ENCODE results near the gene AGPAT1.
"Not testable (repeated sequence)": the region's sequence is repeated elsewhere in the genome, so short reads cannot be mapped to it uniquely, and the experiment has no call there.

AGPAT1 gene

GRCh38 chr6:32200711-32201475 lies 25.0 kb upstream of the AGPAT1 start:
- TF ChIP-seq POU2F2 (IDR thresholded peaks at IDR 0.05; ENCODE audit: low read depth, low read length), result no peak
- no peak for TF ChIP-seq TAF1 (IDR thresholded peaks at IDR 0.05; ENCODE audit: low read depth, low read length)
- no peak for TF ChIP-seq SPI1 (IDR thresholded peaks at IDR 0.05; ENCODE audit: low read depth, low read length)
- TF ChIP-seq POLR2AphosphoS5 (IDR thresholded peaks at IDR 0.05; ENCODE audit: low read depth, low read length), result no peak
- TF ChIP-seq POLR2A (IDR thresholded peaks at IDR 0.05; ENCODE audit: low read depth, low read length), result no peak
- no peak for TF ChIP-seq PAX5 (IDR thresholded peaks at IDR 0.05; ENCODE audit: insufficient read depth, low read length, severe bottlenecking)
- DNase-seq (ENCODE audit: insufficient read length, low spot score) (no peak), FAIRE-seq (no peak)

GRCh38 chr6:32198866-32199265 lies 23.0 kb upstream of the AGPAT1 start:
- no peak for FAIRE-seq
- no peak for TF ChIP-seq PAX5 (IDR thresholded peaks at IDR 0.05; ENCODE audit: insufficient read depth, low read length, severe bottlenecking)
- no peak for TF ChIP-seq SPI1 (IDR thresholded peaks at IDR 0.05; ENCODE audit: low read depth, low read length)
- no peak for TF ChIP-seq TAF1 (IDR thresholded peaks at IDR 0.05; ENCODE audit: low read depth, low read length)
- no peak for TF ChIP-seq POLR2A (IDR thresholded peaks at IDR 0.05; ENCODE audit: low read depth, low read length)
- TF ChIP-seq POLR2AphosphoS5 (IDR thresholded peaks at IDR 0.05; ENCODE audit: low read depth, low read length), result no peak
- no peak for TF ChIP-seq POU2F2 (IDR thresholded peaks at IDR 0.05; ENCODE audit: low read depth, low read length)
- DNase-seq (ENCODE audit: insufficient read length, low spot score), result no peak

GRCh38 chr6:32198345-32198696 lies 22.4 kb upstream of the AGPAT1 start:
- DNase-seq (ENCODE audit: insufficient read length, low spot score) (no peak), FAIRE-seq (no peak)
- TF ChIP-seq TAF1 (IDR thresholded peaks at IDR 0.05; ENCODE audit: low read depth, low read length) (no peak), PAX5 (IDR thresholded peaks at IDR 0.05; ENCODE audit: insufficient read depth, low read length, severe bottlenecking) (no peak), POU2F2 (IDR thresholded peaks at IDR 0.05; ENCODE audit: low read depth, low read length) (no peak), POLR2A (IDR thresholded peaks at IDR 0.05; ENCODE audit: low read depth, low read length) (no peak), SPI1 (IDR thresholded peaks at IDR 0.05; ENCODE audit: low read depth, low read length) (no peak), POLR2AphosphoS5 (IDR thresholded peaks at IDR 0.05; ENCODE audit: low read depth, low read length) (no peak)

- TF ChIP-seq POLR2AphosphoS5 (IDR thresholded peaks at IDR 0.05; ENCODE audit: low read depth, low read length) (no peak), PAX5 (IDR thresholded peaks at IDR 0.05; ENCODE audit: insufficient read depth, low read length, severe bottlenecking) (no peak), SPI1 (IDR thresholded peaks at IDR 0.05; ENCODE audit: low read depth, low read length) (no peak), POU2F2 (IDR thresholded peaks at IDR 0.05; ENCODE audit: low read depth, low read length) (no peak), TAF1 (IDR thresholded peaks at IDR 0.05; ENCODE audit: low read depth, low read length) (no peak), POLR2A (IDR thresholded peaks at IDR 0.05; ENCODE audit: low read depth, low read length) (no peak)
- FAIRE-seq, result peak; percentile 50
- DNase-seq (ENCODE audit: insufficient read length, low spot score), result no peak
Observed at GRCh38 chr6:32196682-32197616, 21.1 kb upstream of the AGPAT1 start.

GRCh38 chr6:32195902-32196681 lies 20.2 kb upstream of the AGPAT1 start:
- no peak for FAIRE-seq
- peak; percentile 64 for DNase-seq (ENCODE audit: insufficient read length, low spot score)
- peak; percentile 29; the same call in 1 of the 2 replicates for TF ChIP-seq SPI1 (IDR thresholded peaks at IDR 0.05; ENCODE audit: low read depth, low read length)
- peak; percentile 64; the same call in 1 of the 2 replicates for TF ChIP-seq TAF1 (IDR thresholded peaks at IDR 0.05; ENCODE audit: low read depth, low read length)
- TF ChIP-seq POU2F2 (IDR thresholded peaks at IDR 0.05; ENCODE audit: low read depth, low read length), result no peak
- TF ChIP-seq PAX5 (IDR thresholded peaks at IDR 0.05; ENCODE audit: insufficient read depth, low read length, severe bottlenecking), result no peak
- TF ChIP-seq POLR2A (IDR thresholded peaks at IDR 0.05; ENCODE audit: low read depth, low read length), result peak; percentile 82
- peak; percentile 86 for TF ChIP-seq POLR2AphosphoS5 (IDR thresholded peaks at IDR 0.05; ENCODE audit: low read depth, low read length)

- FAIRE-seq, result peak; percentile 96
- peak; percentile 93 for DNase-seq (ENCODE audit: insufficient read length, low spot score)
- TF ChIP-seq TAF1 (IDR thresholded peaks at IDR 0.05; ENCODE audit: low read depth, low read length) (no peak), POLR2A (IDR thresholded peaks at IDR 0.05; ENCODE audit: low read depth, low read length) (no peak), POLR2AphosphoS5 (IDR thresholded peaks at IDR 0.05; ENCODE audit: low read depth, low read length) (no peak), POU2F2 (IDR thresholded peaks at IDR 0.05; ENCODE audit: low read depth, low read length) (0 out of 2 replicates have a peak, but pooled peaks have one; percentile 1), PAX5 (IDR thresholded peaks at IDR 0.05; ENCODE audit: insufficient read depth, low read length, severe bottlenecking) (no peak), SPI1 (IDR thresholded peaks at IDR 0.05; ENCODE audit: low read depth, low read length) (no peak)
Observed at GRCh38 chr6:32195652-32195901, 19.7 kb upstream of the AGPAT1 start.

- DNase-seq (ENCODE audit: insufficient read length, low spot score), result no peak
- TF ChIP-seq PAX5 (IDR thresholded peaks at IDR 0.05; ENCODE audit: insufficient read depth, low read length, severe bottlenecking), result no peak
- TF ChIP-seq POLR2AphosphoS5 (IDR thresholded peaks at IDR 0.05; ENCODE audit: low read depth, low read length), result no peak
- TF ChIP-seq POU2F2 (IDR thresholded peaks at IDR 0.05; ENCODE audit: low read depth, low read length), result 0 out of 2 replicates have a peak, but pooled peaks have one; percentile 35
- TF ChIP-seq TAF1 (IDR thresholded peaks at IDR 0.05; ENCODE audit: low read depth, low read length), result peak; percentile 51; the same call in 1 of the 2 replicates
- TF ChIP-seq POLR2A (IDR thresholded peaks at IDR 0.05; ENCODE audit: low read depth, low read length), result peak; percentile 52
- FAIRE-seq, result peak; percentile 43
Observed at GRCh38 chr6:32194825-32195651, 19.2 kb upstream of the AGPAT1 start.

GRCh38 chr6:32194388-32194787 lies 18.5 kb upstream of the AGPAT1 start:
- no peak for FAIRE-seq
- DNase-seq (ENCODE audit: insufficient read length, low spot score), result no peak
- no peak for TF ChIP-seq TAF1 (IDR thresholded peaks at IDR 0.05; ENCODE audit: low read depth, low read length)
- TF ChIP-seq PAX5 (IDR thresholded peaks at IDR 0.05; ENCODE audit: insufficient read depth, low read length, severe bottlenecking), result no peak
- TF ChIP-seq POLR2AphosphoS5 (IDR thresholded peaks at IDR 0.05; ENCODE audit: low read depth, low read length), result no peak
- no peak for TF ChIP-seq POLR2A (IDR thresholded peaks at IDR 0.05; ENCODE audit: low read depth, low read length)
- TF ChIP-seq POU2F2 (IDR thresholded peaks at IDR 0.05; ENCODE audit: low read depth, low read length), result no peak
- TF ChIP-seq SPI1 (IDR thresholded peaks at IDR 0.05; ENCODE audit: low read depth, low read length), result no peak

GRCh38 chr6:32193096-32193495 lies 17.2 kb upstream of the AGPAT1 start:
- not testable (repeated sequence) for FAIRE-seq; DNase-seq (ENCODE audit: insufficient read length, low spot score)

Measured in GM12891 (cell line).